GM19395 (cell line): ENCODE measurements around the gene ZNF385D.

ENCODE experiments used
- ATAC-seq: cut with Tn5 transposase; IDR thresholded peaks from one replicate; pipeline ENCODE4 v1.9.1; 2021; ENCODE audit warnings: mild to moderate bottlenecking, moderate library complexity; ENCODE audit not compliant: unreplicated experiment

ZNF385D gene

DNA sequence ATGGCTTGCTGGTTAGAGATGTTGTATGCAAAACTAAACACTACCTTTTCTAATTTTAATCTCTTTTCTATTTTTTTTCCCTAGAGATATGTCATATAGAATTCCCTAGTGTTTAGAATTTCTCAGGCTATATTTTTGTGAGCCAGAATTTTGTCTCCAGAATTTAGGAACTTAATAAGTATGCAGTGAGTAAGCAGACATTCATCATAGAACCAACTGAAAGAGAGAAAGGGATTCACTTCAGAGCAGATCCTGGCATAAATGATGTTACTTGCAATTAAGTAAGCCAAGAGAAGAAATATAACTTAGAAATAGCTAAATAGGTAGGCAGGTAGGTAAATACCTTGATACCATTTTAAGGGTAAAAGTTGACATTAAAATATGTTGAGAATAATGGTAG lies 288.9 kb downstream of the ZNF385D start:
- no peak for ATAC-seq

DNA sequence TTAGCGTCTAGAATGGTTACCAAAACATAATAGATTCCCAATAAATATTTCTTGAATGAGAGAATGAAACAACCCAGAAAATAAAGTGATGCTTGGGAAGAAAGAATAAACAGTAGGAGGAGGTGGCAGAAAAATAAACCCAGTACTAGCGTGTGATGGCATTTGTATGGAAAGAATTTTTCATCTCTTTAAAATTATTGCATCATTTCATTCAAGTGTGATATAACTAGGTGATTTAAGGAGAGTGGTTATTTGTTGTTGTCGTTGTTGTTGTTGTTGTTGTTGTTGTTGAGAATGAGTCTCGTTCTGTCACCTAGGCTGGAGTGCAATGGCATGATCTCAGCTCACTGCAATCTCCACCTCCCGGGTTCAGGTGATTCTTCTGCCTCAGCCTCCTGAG lies 293.9 kb downstream of the ZNF385D start:
- ATAC-seq: no peak

DNA sequence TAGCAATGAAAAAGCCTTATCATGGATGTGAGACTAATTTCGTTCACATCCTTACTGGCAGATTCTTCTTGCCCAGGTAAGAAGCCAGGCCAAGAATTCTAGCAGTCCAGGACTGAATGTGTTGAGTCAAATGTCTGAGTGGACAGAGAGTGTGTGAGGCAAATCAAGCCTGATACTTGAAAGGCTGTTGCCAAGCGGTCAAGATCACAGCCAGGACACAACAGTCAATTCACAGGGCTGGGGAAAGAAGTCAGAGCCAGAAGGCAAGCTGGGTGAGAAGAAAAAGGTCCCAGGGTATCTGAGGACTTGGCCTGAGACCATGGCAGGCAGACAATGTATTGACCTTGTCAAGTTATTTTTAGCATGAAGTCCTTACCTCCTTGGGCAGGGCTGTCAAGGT lies 301.3 kb downstream of the ZNF385D start:
- ATAC-seq: no peak

DNA sequence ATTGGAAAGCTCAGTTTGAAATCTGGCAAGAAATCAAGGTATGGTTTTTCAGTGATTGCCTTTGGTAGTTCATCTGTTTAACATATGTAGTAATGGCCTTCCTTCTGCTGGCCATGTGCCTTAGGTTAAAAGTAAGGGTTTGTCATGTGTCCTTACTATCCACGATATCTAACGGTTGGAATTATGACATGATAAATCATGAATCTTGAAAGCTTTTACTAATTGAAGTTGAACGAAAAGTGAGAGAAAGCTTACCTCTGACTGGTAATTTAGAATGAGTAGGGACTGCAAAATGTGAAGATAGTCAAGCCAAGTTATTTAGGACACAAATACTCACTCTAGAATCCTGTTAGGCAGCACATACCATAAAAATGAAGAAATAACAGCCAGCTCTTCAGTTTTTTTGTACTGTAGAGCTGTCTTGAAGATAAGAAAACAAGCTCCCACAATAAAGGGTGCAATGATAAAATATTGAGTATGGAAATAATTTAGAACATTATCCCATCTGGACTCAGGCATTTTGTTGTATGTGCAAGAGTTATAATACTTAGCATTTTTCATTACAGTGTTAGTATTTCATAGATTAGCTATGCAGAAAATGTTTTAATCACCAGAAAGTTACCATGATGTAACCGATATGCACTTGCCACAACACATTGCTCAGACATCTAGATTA lies 303.4 kb downstream of the ZNF385D start:
- no peak for ATAC-seq

DNA sequence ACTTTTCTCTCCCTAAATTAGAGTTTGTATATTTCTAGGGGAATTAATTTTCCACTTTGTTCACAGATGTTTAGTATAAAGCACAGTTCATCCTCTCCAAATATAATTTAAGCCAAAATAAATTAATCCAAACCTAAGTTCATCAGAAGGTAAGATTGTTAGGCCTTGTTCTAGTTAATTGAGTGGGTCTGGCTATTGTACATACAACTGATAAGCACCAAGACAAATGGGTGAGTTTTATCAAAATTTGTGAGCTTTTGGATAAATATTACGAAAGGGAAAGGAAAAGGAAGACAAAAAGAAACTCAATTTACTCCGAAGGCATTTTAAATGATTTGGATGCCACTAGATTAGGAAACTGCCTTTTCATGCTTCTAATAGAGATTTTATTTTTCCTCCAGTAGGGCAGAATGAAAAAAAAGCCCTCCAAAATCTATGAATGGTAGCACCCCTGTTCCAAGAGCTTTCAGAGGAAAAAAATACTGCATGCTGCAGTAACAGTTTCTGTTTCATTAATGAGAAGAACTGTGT lies 304.0 kb downstream of the ZNF385D start:
- ATAC-seq: no peak

DNA sequence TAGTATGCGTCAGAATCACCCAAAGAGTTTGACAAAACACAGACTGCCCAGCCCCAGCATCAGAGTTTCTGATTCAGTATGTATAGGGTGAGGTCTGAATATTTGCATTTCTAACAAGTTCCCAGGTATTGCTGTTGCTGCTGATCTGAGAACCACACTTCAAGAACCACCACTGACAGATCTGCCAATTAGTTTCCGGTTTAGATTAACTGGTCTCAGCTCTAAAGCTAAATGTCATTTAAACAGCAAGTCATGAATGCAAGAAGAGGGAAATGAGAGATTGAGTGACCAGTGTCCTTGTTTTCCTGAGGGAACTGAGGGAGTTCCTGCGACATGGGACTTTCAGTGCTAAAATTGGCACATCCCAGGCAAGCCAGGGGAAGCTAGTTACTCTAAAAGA lies 305.0 kb downstream of the ZNF385D start:
- no peak for ATAC-seq

DNA sequence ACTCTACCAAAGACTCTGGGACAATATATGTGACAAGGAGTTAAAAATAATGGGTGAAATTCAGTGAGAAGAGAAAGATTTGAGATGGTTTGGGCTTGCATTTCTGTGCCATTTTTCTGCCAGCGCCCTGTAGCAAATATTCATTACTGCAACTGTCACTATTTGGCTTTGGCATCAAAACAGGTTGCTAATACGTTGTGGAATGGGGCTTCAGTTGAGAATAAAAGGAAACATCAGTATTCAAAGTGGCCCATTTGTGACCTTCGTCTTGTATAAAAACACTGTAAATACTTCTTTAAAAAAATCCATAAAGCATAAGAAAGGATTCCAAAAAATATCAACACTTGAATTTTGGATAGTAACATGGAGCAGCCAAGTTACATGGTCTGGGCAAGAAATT lies 309.2 kb downstream of the ZNF385D start:
- ATAC-seq: no peak

DNA sequence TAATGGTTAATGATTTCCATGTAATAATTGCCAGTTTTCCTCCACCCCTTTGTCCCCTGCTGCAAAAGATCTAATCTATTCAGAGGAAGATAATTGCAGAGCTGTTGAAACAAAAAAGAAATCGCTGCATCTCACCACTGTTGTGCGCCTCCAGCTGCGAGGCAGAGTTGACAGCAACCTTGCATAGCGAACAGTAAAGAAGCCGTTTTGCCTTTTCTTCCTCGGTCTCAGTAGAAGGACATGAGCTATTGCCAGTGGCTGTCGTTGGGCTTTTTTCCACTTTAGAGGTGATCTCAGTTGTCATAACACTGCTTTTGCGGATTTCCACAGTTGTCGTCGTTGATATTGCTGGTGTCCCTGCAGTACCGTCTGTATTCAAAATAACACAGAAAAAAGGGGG lies 314.2 kb downstream of the ZNF385D start:
- no peak for ATAC-seq

DNA sequence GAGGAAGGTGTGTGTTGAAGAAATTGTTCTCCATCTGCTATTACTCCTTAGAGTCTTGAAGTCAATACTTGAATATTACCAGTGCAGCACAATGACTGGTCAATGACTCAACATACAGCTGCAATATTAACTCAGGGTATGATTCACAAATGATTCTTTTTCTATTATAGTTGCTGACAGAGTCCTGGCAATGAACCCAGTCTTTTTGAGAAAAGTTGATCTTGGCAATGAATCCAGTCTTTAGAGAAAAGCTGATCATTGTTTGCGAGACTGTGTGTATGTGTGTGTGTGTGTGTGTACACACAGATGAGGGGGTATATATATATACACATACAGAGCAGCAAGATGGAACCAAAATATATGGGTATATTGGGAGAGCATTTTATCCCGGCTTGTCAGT lies 315.1 kb downstream of the ZNF385D start:
- no peak for ATAC-seq

DNA sequence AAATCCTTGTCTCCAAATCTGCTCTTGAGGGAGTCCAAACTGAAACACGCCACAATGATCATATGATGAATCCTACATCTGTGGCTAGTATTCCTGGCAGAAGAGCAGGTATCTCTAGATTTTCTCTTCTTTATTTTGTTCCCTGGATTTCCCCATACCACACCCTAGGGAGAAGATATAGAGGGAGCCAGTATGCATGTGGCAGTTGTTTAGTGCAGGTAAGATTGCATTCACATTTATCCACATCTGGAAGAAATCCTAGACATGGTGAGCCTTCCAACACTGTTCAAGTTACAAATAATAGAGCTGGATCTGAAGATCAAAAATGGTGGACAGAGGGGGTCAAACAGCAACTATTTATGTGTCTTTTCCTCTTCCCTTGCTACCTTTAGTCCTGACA lies 316.7 kb downstream of the ZNF385D start:
- ATAC-seq: no peak

DNA sequence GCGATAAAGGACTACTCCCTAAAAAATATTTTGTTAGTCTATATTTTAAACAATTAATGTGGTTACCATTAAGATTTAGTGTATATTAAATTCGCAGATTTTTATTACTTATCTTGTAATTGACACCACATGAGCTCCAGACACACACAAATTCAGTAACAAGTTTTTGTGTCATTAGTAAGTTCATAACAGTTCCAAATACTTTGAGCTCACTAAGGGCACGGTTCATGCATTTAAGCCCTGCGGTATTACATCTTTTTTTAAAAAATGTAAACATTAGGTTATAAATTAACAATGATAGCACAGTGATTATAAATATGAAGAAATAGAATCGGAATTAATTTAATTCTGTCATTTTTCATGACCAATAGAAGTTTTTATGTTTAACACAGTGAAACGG lies 317.3 kb downstream of the ZNF385D start:
- ATAC-seq: no peak

DNA sequence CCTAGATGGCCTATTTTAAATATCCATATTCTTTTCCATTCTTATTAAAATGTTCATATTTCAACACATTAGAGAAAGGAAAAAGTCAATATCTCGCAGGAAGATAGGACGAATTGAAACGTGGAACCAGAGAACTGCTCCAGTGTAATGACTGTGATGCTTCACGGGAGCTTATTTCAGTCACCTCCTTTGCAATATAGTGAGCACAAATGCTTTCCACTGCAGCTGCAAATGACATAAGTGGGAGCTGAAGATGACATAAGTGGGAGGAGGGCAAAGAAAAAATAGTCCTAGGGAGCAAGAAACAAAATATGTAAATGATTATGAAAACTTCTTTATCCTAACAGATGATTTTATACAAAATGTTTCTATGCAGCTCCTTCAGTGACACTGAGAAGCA lies 324.1 kb downstream of the ZNF385D start:
- no peak for ATAC-seq

DNA sequence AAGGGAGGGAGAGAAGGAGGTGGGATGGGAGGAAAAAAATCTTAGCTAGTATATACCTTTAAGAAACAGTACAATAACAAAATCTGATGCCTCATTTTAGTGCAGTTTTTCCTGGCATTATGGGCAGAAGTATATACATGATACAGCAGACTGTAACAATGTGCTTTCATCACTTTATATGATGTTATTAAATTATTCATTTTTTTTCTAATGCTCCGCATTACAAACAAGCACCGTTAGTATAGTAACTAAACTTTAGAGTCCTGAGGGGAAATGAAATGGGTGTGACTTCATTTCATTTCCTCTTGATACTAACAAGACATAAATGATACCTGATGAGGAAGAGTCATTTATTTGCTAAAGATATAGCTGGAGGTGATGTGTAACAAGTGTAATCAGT lies 325.3 kb downstream of the ZNF385D start:
- ATAC-seq: no peak

DNA sequence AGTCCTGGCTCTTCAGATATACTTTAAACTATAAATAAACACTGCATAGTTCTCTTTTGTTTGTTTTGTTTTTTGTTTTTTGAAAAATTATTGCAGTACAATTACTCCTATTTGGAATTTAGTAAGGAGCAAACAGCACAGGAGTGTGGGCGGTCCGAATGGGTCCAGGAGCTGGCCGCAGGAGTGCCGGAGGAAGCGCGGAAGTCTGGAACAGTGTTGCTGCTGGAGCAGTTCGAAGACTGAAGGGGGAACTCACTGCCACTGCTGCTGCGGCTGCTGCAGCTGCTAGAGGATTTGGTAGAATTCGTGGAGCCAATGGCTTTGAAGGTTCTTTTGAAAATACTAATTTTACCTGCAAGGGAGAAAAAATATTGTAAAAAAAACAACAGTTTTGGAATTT lies 329.9 kb downstream of the ZNF385D start:
- no peak for ATAC-seq

DNA sequence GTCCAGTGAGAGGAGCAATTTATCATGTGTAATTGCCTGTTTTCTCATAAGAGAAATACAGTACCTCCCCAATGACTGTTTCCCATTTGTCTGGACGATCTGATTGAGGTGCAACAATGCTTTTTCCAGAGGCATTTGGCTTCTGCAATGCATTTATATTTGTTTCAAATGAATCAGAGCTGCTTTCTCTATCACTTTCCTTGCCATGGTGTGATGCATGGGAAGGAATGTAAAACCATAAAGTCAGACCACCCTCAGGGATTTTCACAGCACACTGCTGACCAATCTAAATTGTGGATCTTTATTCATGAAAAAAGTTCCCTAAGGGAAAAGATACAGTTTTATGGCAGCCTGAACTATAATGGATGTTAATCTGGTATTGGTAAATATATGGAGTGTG lies 333.0 kb downstream of the ZNF385D start:
- ATAC-seq: no peak

DNA sequence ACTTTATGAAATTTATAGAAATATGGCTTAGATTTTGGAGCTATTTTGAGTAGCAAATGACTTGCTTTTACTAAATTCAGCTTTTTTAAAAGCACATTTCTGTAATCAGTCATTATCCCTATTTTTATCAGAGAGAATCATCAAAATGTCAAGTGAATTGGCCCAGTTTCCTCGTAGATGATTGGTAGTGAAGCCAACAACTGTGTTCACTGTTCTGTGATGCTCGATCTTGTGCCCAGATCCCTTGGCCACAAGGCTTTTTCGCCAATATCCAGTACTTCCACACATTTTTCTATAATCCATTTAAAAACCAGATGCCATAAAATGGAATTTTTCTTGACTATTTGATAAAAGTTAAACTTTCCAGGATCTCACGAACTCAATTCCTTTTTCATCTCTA lies 336.5 kb downstream of the ZNF385D start:
- no peak for ATAC-seq

DNA sequence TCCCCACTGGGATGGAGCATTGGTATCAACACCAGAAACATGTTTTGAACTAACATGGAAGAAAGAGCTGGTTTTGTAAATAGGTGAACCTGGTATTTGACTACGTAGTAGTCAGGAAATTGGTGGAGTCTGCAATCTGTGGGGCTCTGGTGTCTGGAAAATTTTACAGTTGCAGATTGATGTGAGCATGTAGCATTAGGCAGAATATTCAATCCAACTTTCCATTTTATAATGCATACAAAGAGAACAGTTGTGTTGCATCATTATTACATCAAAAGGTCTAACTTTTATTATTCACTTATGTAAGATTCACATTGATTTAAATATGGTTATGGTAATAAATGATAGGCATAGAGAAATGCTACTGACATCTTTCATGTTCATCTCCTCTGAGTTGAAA lies 340.0 kb downstream of the ZNF385D start:
- ATAC-seq: no peak

DNA sequence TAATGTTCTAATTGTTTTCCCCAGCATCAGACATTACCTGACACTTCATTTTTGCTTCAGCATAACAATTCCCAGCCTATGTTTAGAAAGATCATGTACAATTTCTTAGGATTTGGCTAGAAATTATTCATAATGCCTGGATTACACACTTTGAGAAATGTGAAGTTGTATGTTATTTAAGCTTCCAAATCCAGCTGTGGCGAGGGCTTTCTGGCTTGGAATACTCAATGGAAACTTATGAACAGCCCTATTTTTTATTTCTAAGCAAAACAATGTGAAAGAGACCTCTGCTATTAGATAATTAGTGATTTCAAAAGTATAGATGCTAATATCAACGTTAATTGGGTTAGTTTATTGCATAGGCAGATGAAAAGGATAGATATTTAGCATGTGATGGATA lies 341.6 kb downstream of the ZNF385D start:
- ATAC-seq: no peak

DNA sequence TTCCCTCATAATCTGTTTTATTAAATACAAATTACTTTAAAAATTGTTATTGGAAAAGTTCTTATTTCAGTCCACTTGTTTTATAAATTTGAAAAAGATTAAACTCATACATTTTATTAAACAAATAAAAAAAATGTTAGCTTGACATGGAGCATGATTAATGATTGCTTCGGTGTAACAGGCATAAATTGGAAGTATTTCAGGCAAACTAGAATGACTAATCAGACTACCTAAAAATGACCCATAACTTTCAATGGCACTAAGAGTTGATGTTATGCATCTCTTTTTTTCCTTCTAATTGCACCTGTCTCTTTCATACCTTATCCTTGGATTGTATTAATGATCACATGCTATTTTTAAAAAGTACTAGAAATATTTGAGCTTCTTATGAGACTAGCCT lies 343.3 kb downstream of the ZNF385D start:
- ATAC-seq: no peak

DNA sequence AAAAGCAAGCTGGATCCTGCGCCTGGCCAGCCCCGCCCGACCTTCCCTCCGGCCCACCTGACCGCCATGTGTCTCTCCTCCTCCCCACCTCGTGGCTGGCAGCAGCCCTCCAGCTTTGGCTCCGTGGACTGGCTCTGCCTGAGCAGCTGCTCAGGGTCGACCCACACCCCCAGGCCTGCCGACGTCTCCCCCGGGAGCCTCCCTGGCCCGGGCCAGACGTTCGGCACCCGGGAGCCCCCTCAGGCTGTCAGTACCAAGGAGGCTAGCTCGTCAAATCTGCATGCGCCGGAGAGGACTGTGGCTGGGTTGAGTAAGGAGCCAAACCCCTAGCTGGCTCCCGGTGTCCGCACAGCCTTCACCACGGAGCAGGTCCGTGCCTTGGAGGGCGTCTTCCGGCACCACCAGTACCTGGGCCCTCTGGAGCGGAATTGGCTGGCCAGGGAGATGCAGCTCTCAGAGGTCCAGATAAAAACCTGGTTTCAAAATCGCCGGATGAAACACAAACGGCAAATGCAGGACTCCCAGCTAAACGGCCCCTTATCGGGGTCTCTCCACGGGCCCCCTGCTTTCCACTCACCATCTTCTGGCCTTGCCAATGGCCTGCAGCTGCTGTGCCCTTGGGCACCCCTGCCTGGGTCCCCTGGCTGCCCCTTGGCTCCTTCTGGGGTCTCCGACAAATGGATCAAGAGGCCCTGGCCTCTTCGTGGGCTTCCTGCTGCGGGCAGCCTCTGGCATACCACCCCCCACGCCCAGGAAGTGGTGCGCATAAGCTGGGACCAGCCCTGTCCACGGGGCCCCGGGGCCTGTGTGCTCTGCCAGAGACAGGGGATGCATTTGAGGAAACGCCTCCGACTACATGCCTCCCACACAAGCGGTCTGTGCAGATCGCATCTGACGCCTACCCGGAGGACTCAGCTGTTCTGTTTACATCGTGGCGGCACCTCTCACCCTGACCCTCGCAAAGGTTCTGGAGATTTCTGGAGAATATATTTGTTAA lies 345.0 kb downstream of the ZNF385D start:
- no peak for ATAC-seq

DNA sequence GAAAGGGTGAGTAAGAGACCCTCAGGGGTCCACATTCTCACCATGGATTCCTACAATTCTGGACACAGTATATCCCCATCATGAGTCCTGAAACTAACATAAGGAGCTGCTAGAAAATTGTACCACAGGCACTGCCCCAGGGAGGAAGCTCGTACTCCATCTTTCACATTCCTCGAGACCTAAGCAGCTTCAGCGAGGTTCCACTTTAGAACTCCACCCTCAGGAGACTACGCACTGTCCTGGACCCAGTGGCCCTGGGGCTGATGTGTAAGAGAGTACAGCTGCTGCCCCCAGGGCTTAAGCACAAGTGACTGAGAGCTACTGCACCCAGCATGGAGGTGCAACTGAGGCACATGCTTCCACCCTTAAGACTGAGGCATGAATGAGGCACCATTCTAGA lies 352.5 kb downstream of the ZNF385D start:
- ATAC-seq: no peak

DNA sequence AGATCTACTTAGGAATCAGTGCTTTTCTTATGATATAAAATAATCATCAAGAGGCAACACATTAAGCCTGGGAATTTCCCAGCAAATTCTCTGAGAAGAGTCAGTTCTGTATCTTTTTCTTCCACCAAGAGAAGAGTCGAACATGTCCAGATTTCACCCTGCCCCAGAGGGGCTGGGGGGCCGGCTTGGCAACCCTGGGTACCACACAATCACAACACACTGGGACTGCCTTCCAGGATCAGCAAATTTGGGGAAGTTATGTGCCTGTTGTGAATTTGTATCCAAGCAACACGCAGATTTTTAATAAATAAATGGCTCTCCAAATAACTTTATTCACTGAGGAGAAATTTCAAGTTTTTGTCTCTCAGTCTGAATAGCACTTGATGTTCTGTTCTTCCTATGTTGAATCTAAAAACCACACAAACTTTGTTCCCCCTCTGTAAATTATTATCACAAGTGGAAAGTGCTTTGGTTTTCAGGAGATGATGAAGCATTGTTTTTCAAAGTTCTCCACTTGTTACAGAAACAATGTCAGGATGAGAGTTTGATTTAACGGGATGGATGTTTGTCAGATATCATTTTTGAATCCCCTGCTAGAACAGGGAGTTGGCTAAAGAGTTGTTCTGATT lies 357.2 kb downstream of the ZNF385D start:
- no peak for ATAC-seq
